ENCODE data around the gene IFNW1. TPM values are rescaled to one million over a fixed set of nuclear protein-coding genes. Genes with fewer than 3 reads are reported as not detected.
"Not testable (repeated sequence)": the region's sequence is repeated elsewhere in the genome, so short reads cannot be mapped to it uniquely, and the experiment has no call there.

Gene IFNW1
- total and polyA plus RNA-seq, 2 of the 13 experiments (the other 11 are each of a cell fraction or from before 2014, with no cell fraction given): not detected

DNA sequence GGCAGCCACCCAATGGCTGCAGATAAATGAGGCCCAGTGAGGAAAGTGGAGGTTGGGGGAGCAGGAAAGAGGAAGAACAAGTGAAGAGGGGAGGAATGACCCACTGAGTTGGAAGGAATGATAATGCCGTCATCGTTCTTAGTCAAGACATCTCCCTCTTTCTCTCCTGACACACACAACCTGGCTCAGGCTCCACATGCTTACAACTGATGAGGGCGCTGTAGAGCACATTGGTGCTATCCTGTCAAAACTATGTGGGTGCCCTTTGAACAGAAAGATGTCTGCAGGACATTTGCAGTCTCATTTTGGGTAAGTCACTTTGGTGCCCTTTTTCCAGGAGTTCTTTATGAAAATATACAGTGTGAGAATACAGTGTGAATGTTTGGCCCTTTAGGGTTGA, 5.9 kb downstream of the IFNW1 start (continued):
- TF ChIP-seq, protein P1, sequence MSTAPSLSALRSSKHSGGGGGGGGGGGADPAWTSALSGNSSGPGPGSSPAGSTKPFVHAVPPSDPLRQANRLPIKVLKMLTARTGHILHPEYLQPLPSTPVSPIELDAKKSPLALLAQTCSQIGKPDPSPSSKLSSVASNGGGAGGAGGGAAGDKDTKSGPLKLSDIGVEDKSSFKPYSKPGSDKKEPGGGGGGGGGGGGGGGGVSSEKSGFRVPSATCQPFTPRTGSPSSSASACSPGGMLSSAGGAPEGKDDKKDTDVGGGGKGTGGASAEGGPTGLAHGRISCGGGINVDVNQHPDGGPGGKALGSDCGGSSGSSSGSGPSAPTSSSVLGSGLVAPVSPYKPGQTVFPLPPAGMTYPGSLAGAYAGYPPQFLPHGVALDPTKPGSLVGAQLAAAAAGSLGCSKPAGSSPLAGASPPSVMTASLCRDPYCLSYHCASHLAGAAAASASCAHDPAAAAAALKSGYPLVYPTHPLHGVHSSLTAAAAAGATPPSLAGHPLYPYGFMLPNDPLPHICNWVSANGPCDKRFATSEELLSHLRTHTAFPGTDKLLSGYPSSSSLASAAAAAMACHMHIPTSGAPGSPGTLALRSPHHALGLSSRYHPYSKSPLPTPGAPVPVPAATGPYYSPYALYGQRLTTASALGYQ (CRISPR knock-in tag; IDR thresholded peaks at IDR 0.05): no peak
- TF ChIP-seq SPEN (CRISPR knock-in tag; IDR thresholded peaks at IDR 0.05; ENCODE audit: low read depth): no peak
- TF ChIP-seq CEBPB (IDR thresholded peaks at IDR 0.05; ENCODE audit: borderline replicate concordance, low read depth, low read length): no peak
- TF ChIP-seq NCOA1 (CRISPR knock-in tag; IDR thresholded peaks at IDR 0.05): no peak
- no peak for TF ChIP-seq MBD4 (IDR thresholded peaks at IDR 0.05; ENCODE audit: borderline replicate concordance, low read length)
- TF ChIP-seq KMT2B (CRISPR knock-in tag; IDR thresholded peaks at IDR 0.05): no peak
- TF ChIP-seq, protein P2, sequence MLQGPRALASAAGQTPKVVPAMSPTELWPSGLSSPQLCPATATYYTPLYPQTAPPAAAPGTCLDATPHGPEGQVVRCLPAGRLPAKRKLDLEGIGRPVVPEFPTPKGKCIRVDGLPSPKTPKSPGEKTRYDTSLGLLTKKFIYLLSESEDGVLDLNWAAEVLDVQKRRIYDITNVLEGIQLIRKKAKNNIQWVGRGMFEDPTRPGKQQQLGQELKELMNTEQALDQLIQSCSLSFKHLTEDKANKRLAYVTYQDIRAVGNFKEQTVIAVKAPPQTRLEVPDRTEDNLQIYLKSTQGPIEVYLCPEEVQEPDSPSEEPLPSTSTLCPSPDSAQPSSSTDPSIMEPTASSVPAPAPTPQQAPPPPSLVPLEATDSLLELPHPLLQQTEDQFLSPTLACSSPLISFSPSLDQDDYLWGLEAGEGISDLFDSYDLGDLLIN (CRISPR knock-in tag; IDR thresholded peaks at IDR 0.05; ENCODE audit: borderline replicate concordance): no peak

DNA sequence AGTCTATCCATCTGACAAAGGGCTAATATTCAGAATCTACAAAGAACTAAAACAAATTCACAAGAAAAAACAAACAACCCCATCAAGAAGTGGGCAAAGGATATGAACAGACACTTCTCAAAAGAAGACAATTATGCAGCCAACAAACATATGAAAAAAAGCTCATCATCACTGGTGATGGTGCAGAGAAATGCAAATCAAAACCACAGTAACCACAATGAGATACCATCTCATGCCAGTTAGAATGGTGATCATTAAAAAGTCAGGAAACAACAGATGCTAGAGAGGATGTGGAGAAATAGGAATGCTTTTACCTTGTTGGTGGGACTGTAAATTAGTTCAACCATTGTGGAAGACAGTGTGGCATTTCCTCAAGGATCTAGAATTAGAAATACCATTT, 13.4 kb downstream of the IFNW1 start:
- ATAC-seq; H3K4me1 ChIP-seq (ENCODE audit: insufficient read depth, low read length); H3K79me2 ChIP-seq (ENCODE audit: insufficient read depth, low read length); H3K27ac ChIP-seq (ENCODE audit: extremely low read length, insufficient read depth, low read length); in situ Hi-C loops (cut with HindIII; ENCODE audit: extremely low pct_ligation_motif_present, low pct_unique_long_range_greater_than_20kb); H3K36me3 ChIP-seq (replicated peaks in 1 of 2; ENCODE audit: control insufficient read depth in 1 of 2, insufficient read depth in 2 of 2, low read length in 2 of 2); H3K27me3 ChIP-seq (ENCODE audit: control insufficient read depth in 1 of 2, insufficient read depth in 2 of 2, low read length in 2 of 2); H4K20me1 ChIP-seq (ENCODE audit: insufficient read depth, low read length); H3K9ac ChIP-seq (ENCODE audit: insufficient read depth, low read depth, low read length); intact Hi-C loops (cut with micrococcal nuclease; ENCODE audit: unreplicated experiment); H3K4me2 ChIP-seq (ENCODE audit: low read depth, low read length); POLR2A ChIA-PET; CTCF ChIA-PET (ENCODE audit: low intra/inter-chr PET ratio, low total read pairs); BruUV-seq (replicated peaks); H2AFZ ChIP-seq (ENCODE audit: low read length); DNase-seq (ENCODE audit: low spot score); FAIRE-seq; H3K9me3 ChIP-seq (ENCODE audit: low read length); H3K4me3 ChIP-seq (replicated peaks in 1 of 3; ENCODE audit: insufficient read depth in 1 of 3, low read depth in 2 of 3, low read length in 3 of 3): not testable (repeated sequence)

Data from HepG2 (cell line).